ENCODE data around the gene PLCD4. TPM values are rescaled to one million over a fixed set of nuclear protein-coding genes. Genes with fewer than 3 reads are reported as not detected.

PLCD4 gene
- 1.7 and 4.7 TPM in 2 replicates for total RNA-seq

- DNase-seq = peak; percentile 49
Observed at GRCh38 chr2:218607436-218608115, at the start of gene PLCD4. PLCD4 (plus strand) TSS chr2:218607899; CDS start chr2:218615740, 7,841 bp downstream.

DNA sequence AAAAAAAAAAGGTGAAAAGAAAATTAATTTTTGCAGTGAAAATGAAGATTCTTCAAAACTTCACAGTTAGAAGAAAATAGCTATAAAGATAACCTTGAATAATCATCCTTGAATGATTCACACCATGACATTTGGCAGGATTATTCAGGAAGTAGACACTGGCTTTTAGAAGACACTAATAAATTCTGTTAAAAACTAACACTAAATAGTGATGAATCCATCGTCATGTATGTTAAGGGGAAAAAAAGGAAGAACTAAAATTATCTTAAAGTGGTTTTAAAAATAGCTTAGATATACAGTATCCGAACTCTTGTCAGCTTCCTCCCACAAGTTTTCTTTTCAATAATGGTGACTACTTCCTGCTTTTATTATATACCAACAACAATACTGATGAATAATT, 49.8 kb upstream of the PLCD4 start:
- DNase-seq = peak; percentile 17

- no peak for DNase-seq
Observed at GRCh38 chr2:218558986-218559385, 48.7 kb upstream of the PLCD4 start.

DNA sequence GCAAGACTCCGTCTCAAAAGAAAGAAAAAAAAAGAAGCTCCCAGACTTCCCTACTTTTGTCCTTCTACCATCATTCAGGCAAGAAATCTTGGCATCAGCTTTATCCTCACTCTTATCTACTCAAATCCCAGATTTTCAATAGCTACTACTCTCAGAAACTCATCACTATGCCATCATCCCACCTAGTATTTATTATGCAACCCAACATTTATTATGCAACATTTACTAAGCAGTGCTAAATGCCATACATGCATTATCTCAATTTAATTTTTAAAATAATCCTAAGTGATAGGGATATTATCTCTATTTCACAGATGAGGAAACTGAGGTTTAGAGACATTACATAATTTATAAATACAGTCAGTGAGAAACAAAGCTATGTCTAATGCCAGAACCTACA, 43.6 kb upstream of the PLCD4 start:
- no peak for DNase-seq

DNA sequence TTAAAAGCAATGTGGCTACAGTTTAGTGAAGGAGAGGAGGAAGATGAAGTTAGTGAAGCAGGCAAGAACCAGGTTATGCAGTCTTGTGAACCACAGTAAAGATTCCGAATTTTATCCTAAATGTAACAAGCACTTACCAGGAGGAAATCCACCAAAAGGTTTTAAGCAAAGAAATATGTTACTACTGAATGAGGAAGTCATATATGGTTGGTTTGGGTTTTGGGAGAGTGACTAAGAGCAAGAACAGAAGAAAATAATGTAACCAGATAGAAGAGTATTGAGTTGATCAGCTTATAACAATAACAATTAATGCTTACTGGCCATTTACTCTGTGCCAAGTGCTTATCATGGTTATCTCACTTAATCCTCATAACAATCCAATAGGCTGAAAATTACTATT, 41.4 kb upstream of the PLCD4 start:
- DNase-seq = no peak

- no peak for DNase-seq
Observed at GRCh38 chr2:218567797-218568189, 39.9 kb upstream of the PLCD4 start.

DNA sequence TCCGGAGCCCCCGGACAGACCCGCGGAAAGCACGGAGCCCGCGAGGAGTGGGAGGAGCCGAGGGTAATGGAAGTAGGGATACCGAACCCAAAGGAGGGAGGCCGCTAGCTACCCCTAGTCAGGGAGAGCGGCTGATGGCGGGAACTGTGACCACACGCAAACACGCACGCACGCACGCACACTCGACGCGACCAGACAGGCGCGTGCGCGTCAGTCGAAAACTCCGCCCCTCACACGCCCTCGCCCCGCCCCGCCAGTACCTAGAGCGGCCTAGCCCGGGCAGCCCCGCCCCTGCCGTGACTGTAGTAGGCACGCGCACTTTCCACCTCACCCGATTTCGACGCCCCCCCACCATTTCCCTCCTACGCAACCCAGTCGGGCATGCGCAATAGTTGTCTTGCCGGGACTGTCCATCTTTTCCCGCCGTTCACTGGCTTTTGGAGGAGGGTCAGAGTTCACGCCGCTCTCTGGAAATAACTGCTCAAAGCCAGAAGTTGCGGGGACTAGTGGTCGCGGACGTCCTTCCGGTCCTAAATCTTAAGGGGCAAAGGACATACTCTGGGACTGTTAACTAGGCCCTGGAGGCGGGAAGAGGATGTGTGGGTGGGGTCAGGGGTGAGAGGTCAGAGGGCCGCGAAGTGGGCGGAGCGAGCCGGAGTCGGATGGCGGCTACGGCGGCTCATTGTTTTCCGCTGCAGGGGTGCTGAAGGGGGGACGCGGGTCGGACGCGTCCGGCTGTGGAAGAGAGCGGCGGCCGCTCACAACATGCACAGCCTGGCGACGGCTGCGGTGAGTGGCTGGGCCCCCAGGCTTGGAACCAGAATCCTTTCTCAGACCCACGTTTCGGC, 39.3 kb upstream of the PLCD4 start, which contains the start of the genes CNOT9 and USP37:
CNOT9 (plus strand) TSS at position 650 of the 848 bp plus-strand sequence; CDS start at position 766, 116 bp downstream.
USP37 (minus strand) TSS at position 162 of the 848 bp plus-strand sequence. CDS start 9,698 bp downstream, outside the sequence.
- peak; percentile 99 for DNase-seq

GRCh38 chr2:218569038-218569431, 38.7 kb upstream of the PLCD4 start:
- peak; percentile 83 for DNase-seq

DNA sequence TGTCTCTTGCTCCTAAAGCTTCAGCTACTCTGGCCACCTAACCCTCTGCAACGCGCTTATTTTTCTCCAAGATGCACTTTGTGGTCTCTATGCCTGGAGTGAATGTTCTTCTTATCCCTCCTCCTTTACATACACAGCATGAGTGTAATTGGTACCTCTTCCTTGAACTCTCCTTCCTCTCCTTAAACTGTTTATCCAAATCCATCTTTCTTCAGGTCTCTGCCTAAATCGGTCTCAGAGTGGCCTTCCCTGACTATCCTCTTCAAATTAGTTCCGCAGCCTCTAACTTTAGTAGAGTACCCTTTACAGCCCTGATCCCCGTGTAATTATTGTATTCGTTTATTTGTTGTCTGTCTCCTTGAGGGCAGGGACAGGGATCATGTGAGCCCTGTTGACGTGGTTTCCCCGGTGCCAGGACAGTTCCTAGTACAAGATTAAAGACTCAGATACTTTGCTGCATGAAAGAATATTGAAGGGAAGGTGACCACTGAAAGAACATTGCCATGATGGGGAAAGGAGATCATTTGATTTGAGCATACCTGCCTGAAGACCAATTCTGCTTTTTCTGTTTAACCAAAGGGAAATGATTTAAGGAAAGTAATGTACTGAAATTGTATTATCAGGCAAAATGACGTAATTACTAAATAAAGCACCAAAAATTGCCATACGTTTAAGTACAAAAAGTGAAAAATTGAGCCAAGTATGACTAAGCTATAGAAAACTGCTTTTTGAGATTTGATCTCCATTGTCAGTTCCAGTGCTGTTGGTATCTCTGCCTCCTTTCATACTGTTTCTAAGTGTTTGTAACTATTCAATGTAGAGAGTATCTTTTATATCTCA, 37.8 kb upstream of the PLCD4 start:
- peak; percentile 79 for DNase-seq

DNA sequence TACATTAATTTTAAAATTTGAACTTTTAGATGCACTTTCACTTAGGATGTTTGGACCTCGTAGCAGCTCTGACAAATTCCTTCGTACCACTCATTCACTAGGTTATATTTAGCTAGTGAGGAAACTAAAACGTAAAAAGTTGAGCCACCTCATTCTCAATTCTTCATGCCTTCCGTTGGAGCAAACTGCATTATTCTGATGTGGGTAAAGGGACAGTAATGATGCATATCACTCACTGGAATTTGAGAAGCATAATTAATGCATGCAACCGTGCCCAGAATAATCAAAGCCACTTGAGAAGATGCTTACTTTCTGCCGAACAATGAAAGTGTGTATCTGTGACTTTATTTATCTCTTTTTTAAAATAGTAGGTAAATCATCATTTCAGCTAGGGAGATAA, 36.8 kb upstream of the PLCD4 start:
- DNase-seq = peak; percentile 54

DNA sequence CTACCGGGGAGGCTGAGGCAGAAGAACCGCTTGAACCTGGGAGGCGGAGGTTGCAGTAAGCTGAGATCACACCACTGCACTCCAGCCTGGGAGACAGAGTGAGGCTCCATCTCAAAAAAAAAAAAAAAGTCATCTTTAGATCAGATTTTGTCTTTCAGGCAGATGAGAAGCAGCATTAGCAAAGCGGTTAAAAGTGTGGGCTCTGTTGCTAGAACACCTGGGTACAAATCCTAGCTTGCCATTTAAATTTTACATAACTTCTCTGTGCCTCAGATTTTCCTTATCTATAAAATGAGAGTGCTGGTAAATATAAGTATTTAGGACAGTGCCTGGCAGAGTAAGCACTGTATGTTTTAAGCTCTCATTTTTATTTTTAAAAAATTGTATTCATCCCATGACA, 30.8 kb upstream of the PLCD4 start:
- no peak for DNase-seq

- no peak for DNase-seq
Observed at GRCh38 chr2:218577482-218578220, 30.0 kb upstream of the PLCD4 start.

GRCh38 chr2:218578272-218578877, 29.3 kb upstream of the PLCD4 start:
- no peak for DNase-seq

GRCh38 chr2:218582076-218582475, 25.6 kb upstream of the PLCD4 start:
- peak; percentile 18 for DNase-seq

DNA sequence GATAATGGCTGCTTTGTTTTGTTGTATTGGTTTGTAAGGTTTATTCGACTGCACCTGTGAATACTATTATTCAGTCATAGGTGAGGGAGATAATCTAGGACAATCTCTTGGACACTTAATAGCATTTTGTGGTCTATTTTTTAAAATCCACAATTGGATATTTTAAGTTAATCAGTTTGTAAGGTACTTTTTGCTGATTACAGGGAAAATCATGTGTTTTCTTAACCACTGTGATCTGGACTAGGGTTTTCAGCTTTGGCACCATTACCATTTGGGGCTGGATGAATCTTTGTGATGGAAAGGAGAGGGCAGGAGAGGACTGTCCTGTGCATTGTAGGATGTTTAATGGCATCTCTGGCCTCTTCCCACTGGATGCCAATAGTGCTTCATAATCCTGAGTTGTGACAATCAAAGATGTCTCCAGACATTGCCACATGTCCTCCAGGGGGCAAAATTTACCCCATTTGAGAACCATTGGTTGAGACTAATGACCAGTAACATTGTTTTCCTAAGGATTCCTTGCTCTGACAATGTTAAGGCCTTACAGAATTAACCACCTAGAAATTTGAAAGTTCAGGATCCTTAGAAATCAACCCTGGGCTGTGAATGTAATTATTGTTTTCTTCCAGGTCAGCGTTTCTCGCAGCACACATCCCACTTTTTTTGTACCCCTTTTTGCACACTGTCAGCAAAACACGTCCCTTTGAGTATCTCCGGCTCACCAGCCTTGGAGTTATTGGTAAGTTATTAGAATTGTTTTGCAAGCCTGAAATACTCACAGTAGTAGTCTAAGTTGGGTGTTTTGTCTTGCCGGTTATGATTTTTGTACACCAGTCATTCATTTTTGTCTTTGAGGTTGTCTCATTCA, 23.5 kb upstream of the PLCD4 start:
- DNase-seq = peak; percentile 42

- no peak for DNase-seq
Observed at GRCh38 chr2:218585541-218585940, 22.2 kb upstream of the PLCD4 start.

DNA sequence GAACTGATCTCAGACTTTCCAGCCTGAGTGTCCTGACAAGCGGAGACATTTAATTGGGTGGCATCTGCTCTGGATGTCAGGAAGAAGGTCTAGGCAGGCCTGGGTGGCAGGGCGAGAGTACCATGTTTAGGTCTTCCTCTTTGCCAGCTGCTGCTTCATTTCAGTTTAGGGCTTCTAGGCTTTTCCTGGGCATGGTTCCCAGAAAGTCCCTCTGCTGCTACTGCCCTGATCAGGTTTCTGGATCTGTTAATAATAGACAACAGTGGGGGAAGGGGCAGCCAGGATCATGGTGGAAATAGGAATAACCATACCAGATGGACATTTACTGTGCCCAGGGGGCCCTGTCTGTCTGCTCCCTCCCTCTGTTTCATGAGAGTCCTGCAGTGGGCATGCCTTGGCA, 2.3 kb upstream of the PLCD4 start:
- DNase-seq = no peak

DNA sequence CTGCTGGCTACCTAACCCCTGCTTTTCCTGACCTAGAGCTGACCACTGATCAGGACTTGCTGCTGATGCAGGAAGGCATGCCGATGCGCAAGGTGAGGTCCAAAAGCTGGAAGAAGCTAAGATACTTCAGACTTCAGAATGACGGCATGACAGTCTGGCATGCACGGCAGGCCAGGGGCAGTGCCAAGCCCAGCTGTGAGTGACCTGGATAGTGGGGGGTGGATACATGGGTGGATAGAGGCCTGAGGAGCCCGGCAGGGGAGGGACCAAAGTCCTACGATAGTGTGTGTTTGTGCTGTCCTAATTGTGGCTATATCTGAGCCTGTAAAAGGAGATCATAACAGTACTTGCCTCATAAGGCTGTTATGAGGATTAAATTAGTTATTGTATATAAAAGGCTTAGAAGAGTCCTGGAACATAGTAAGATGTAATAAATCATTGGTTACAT, 8.2 kb downstream of the PLCD4 start:
- no peak for DNase-seq

- no peak for DNase-seq
Observed at GRCh38 chr2:218618102-218618860, 10.6 kb downstream of the PLCD4 start.

DNA sequence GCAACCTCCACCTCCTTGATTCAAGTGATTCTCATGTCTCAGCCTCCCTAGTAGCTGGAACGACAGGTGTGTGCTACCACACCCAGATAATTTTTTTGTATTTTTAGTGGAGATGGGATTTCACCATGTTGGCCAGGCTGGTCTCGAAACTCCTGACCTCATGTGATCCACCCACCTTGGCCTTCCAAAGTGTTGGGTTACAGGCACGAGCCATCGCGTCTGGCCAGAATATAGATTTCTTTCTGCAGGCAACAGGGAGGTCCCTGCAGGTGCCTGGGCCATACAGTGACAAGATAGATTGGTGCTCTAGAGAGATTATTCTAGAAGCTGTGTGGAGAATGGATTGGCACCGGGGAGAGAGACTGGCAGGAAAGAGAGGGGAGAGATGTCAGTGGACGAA, 13.3 kb downstream of the PLCD4 start:
- no peak for DNase-seq
